Ovary (tissue), 3 donors: ENCODE results near the gene APBB2.

ENCODE experiments used
- CTCF ChIP-seq, 3 donors: fragments of 450-650 bp in 2 of 3; fragments of 200-600 bp in 1 of 3; IDR thresholded peaks; one replicate each; pipeline versions ENCODE4 v1.5.1 to v1.8.0; 2016 to 2022; ENCODE audit warnings: antibody characterized with exemption in 3 of 3, mild to moderate bottlenecking in 1 of 3
- EP300 ChIP-seq: sonication (generic); formaldehyde crosslinking; IDR thresholded peaks from one replicate; pipeline ENCODE4 v1.6.1; 2017; ENCODE audit warnings: antibody characterized with exemption
- POLR2A ChIP-seq: fragments of 450-650 bp; IDR thresholded peaks from one replicate; pipeline ENCODE4 v1.6.1; 2017; ENCODE audit warnings: antibody characterized with exemption, mild to moderate bottlenecking, moderate library complexity
- donor health status: DM: no; HTN: no; CAD: no.

GRCh38 chr4:40927074-40927473 is 287.3 kb downstream of the APBB2 start:
- TF ChIP-seq CTCF (IDR thresholded peaks at IDR 0.05) (no peak), EP300 (no peak), POLR2A (no peak)
